ENCODE results near the gene LIMS1.

DNA sequence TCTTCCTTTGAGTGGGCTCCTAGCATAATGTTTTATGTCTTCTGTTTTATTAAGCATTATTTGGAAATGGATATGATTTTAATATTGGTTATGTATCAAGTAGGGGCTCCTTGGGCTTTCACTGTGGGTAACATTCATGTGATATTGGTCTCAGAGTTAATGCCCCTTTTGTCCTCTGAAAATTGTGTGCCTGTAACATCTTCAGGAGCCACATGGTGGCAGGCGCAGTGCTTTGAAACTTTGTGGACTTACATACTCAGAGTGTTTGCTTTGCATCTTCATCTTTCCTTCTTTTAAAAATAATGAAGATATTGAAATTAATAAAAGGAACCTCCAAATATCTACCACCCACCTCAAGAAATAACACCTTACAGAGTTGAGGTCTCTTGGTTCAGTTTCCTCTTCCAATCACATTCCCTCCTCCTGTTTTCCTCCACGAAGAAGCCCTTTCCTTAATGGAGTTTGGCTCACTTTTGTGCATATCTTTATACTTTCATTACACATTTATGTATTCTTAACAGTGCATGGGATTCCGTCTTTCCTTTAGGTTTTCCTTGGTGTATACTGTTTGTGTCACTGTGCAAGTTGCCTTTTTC lies 73.5 kb downstream of the LIMS1 start:
- TF ChIP-seq, protein P1, sequence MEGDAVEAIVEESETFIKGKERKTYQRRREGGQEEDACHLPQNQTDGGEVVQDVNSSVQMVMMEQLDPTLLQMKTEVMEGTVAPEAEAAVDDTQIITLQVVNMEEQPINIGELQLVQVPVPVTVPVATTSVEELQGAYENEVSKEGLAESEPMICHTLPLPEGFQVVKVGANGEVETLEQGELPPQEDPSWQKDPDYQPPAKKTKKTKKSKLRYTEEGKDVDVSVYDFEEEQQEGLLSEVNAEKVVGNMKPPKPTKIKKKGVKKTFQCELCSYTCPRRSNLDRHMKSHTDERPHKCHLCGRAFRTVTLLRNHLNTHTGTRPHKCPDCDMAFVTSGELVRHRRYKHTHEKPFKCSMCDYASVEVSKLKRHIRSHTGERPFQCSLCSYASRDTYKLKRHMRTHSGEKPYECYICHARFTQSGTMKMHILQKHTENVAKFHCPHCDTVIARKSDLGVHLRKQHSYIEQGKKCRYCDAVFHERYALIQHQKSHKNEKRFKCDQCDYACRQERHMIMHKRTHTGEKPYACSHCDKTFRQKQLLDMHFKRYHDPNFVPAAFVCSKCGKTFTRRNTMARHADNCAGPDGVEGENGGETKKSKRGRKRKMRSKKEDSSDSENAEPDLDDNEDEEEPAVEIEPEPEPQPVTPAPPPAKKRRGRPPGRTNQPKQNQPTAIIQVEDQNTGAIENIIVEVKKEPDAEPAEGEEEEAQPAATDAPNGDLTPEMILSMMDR (IDR thresholded peaks at IDR 0.05): no peak
- no peak for TF ChIP-seq POLR2A (IDR thresholded peaks at IDR 0.05)

Measured in lower leg skin (tissue), 3 donors.